SK-N-SH (cell line): ENCODE data around the gene ARHGAP10. TPM values are rescaled to one million over a fixed set of nuclear protein-coding genes. Genes with fewer than 3 reads are reported as not detected.

Experiments used
- CTCF ChIA-PET: fragments of 300-600, 350-600 bp; formaldehyde crosslinking; extraction: SDS; loops from one replicate; lab custom pipeline; 2021; lab: Yijun Ruan, JAX
- POLR2A ChIA-PET: fragments of 350-600 bp; sonication (Branson Sonifier 250); formaldehyde crosslinking; extraction: SDS; loops from one replicate; lab custom pipeline; 2020; ENCODE audit warnings: antibody characterized with exemption, inconsistent platforms; lab: Yijun Ruan, JAX
- DNase-seq: peaks from one replicate; pipeline ENCODE4 v3.0.0; 2012
- H2AFZ ChIP-seq: fragments of 200-600 bp; sonication (generic); 2 replicates; pipeline ENCODE4 v1.8.1; 2016; ENCODE audit warnings: antibody characterized with exemption, mild to moderate bottlenecking, low read depth
- H3F3A ChIP-seq: fragments of 200-600 bp; sonication (generic); replicated peaks from 2 replicates; pipeline ENCODE3; 2016; ENCODE audit warnings: antibody characterized with exemption, mild to moderate bottlenecking; ENCODE audit not compliant: insufficient read depth
- H3K27ac ChIP-seq, 2 experiments: fragments of 200-500 bp in 1 of 2; fragments of 200-600 bp in 1 of 2; sonication (Bioruptor generic) in 1 of 2; sonication (generic), shearing (Covaris generic) in 1 of 2; 2 replicates each; pipeline versions ENCODE4 v1.5.1 to v1.6.1; 2014 to 2016; ENCODE audit warnings: low read depth in 2 of 2, inconsistent platforms in 1 of 2, low read length in 1 of 2, mild to moderate bottlenecking in 1 of 2, mixed read lengths in 1 of 2
- H3K27me3 ChIP-seq: fragments of 200-600 bp; sonication (generic), shearing (Covaris generic); 2 replicates; pipeline ENCODE4 v1.6.1; 2016; ENCODE audit warnings: mixed run types; ENCODE audit not compliant: insufficient read depth
- H3K36me3 ChIP-seq, 2 experiments: fragments of 200-500 bp in 1 of 2; fragments of 200-600 bp in 1 of 2; sonication (Bioruptor generic) in 1 of 2; sonication (generic) in 1 of 2; replicated peaks in 1 of 2; 2 replicates each; pipeline versions ENCODE3 to v1.5.1; 2014 to 2016; ENCODE audit warnings: low read length in 1 of 2, mild to moderate bottlenecking in 1 of 2; ENCODE audit not compliant: insufficient read depth in 2 of 2, control insufficient read depth in 1 of 2
- H3K4me1 ChIP-seq, 2 experiments: fragments of 200-500 bp in 1 of 2; fragments of 200-600 bp in 1 of 2; sonication (Bioruptor generic) in 1 of 2; sonication (generic), shearing (Covaris generic) in 1 of 2; 2 replicates each; pipeline versions ENCODE4 v1.5.1 to v1.6.1; 2014 to 2016; ENCODE audit warnings: low read depth in 1 of 2, low read length in 1 of 2, mixed run types in 1 of 2; ENCODE audit not compliant: insufficient read depth in 2 of 2, control insufficient read depth in 1 of 2
- H3K4me2 ChIP-seq: fragments of 200-600 bp; sonication (generic), shearing (Covaris generic); 2 replicates; pipeline ENCODE4 v1.6.1; 2017; ENCODE audit warnings: mixed run types
- H3K4me3 ChIP-seq, 2 experiments: fragments of 200-500 bp in 1 of 2; fragments of 200-600 bp in 1 of 2; sonication (Bioruptor generic) in 1 of 2; sonication (generic), shearing (Covaris generic) in 1 of 2; 2 replicates each; pipeline versions ENCODE4 v1.5.1 to v1.8.1; 2014 to 2016; ENCODE audit warnings: low read depth in 2 of 2, inconsistent platforms in 1 of 2, low read length in 1 of 2, mild to moderate bottlenecking in 1 of 2, mixed read lengths in 1 of 2, moderate library complexity in 1 of 2
- H3K79me2 ChIP-seq: fragments of 200-600 bp; sonication (generic); 2 replicates; pipeline ENCODE4 v1.8.1; 2017; ENCODE audit warnings: mild to moderate bottlenecking; ENCODE audit not compliant: insufficient read depth
- H3K9ac ChIP-seq: fragments of 200-600 bp; sonication (generic); 2 replicates; pipeline ENCODE4 v1.6.1; 2017; ENCODE audit warnings: mixed run types
- H3K9me2 ChIP-seq: fragments of 200-600 bp; sonication (generic); 2 replicates; pipeline ENCODE4 v1.6.1; 2017; ENCODE audit warnings: mixed run types
- H3K9me3 ChIP-seq: fragments of 200-600 bp; sonication (generic); 2 replicates; pipeline ENCODE4 v1.6.1; 2017; ENCODE audit warnings: mixed run types, mild to moderate bottlenecking, moderate library complexity
- H4K20me1 ChIP-seq: fragments of 200-600 bp; sonication (generic); 2 replicates; pipeline ENCODE4 v1.6.1; 2017; ENCODE audit warnings: mild to moderate bottlenecking, mixed run types; ENCODE audit not compliant: insufficient read depth
- CHD2 ChIP-seq: fragments of 150-350 bp; IDR thresholded peaks from 2 replicates; pipeline ENCODE4 v1.6.1; 2018; ENCODE audit warnings: low read length; ENCODE audit not compliant: partially characterized antibody
- CTCF ChIP-seq: fragments of 200-600 bp; sonication (generic); IDR thresholded peaks from 2 replicates; pipeline ENCODE4 v1.6.1; 2017; ENCODE audit warnings: antibody characterized with exemption, mild to moderate bottlenecking, moderate library complexity
- ELF1 ChIP-seq: IDR thresholded peaks from 2 replicates; pipeline ENCODE4 v1.4.0; 2012
- EP300 ChIP-seq, 2 experiments: IDR thresholded peaks; 2 replicates each; pipeline versions ENCODE4 v1.4.0 to v1.6.1; 2012; ENCODE audit warnings: borderline replicate concordance in 1 of 2, low read depth in 1 of 2, low read length in 1 of 2
- GABPA ChIP-seq: IDR thresholded peaks from 2 replicates; pipeline ENCODE4 v1.4.0; 2012; ENCODE audit warnings: low read depth, mild to moderate bottlenecking
- JUND ChIP-seq: IDR thresholded peaks from 2 replicates; pipeline ENCODE4 v1.4.0; 2012
- MEF2A ChIP-seq: IDR thresholded peaks from 2 replicates; pipeline ENCODE4 v1.4.0; 2012; ENCODE audit warnings: low read depth, borderline replicate concordance
- MXI1 ChIP-seq: IDR thresholded peaks from 2 replicates; pipeline ENCODE4 v1.6.1; 2012; ENCODE audit warnings: mild to moderate bottlenecking, low read depth, low read length, improper control_type of control experiment
- NFIC ChIP-seq: IDR thresholded peaks from 2 replicates; pipeline ENCODE4 v1.4.0; 2012; ENCODE audit warnings: borderline replicate concordance
- PBX3 ChIP-seq: IDR thresholded peaks from 2 replicates; pipeline ENCODE4; 2012
- POLR2AphosphoS5 ChIP-seq: IDR thresholded peaks from 2 replicates; pipeline ENCODE4 v1.6.1; 2012; ENCODE audit warnings: low read depth, low read length
- RAD21 ChIP-seq: IDR thresholded peaks from 2 replicates; pipeline ENCODE4 v1.6.1; 2012; ENCODE audit warnings: mild to moderate bottlenecking, low read length
- RCOR1 ChIP-seq: fragments of 150-350 bp; IDR thresholded peaks from 2 replicates; pipeline ENCODE4 v1.6.1; 2017; ENCODE audit warnings: antibody characterized with exemption, low read length
- SIN3A ChIP-seq: IDR thresholded peaks from 2 replicates; pipeline ENCODE4 v1.6.1; 2012; ENCODE audit warnings: low read depth, mild to moderate bottlenecking, low read length, moderate library complexity, borderline replicate concordance
- USF1 ChIP-seq: IDR thresholded peaks from 2 replicates; pipeline ENCODE4 v1.4.0; 2012; ENCODE audit warnings: low read depth, borderline replicate concordance
- YY1 ChIP-seq: IDR thresholded peaks from 2 replicates; pipeline ENCODE4 v1.4.0; 2012; ENCODE audit warnings: low read depth, mild to moderate bottlenecking
- WGBS: methylation state at CpG from one replicate; pipeline ENCODE4 v1.1.6; 2017; ENCODE audit warnings: low lambda C conversion rate; 5-methylcytosine and 5-hydroxymethylcytosine counted together
- polyA plus RNA-seq, 3 experiments: library from polyadenylated mRNA; depleted of rRNA; stranded (reverse); fragments of >200 nt; gene quantifications; 2 replicates each; pipeline ENCODE4 v1.2.3, GENCODE V29; 2012

The ARHGAP10 gene
- polyA plus RNA-seq, 1 of the 3 experiments (the other 2 are of a cell fraction), result 15.1 TPM

- 0 out of 2 replicates have a peak overlapping the region, but pooled peaks have one; percentile 13 for H3K4me2 ChIP-seq
- no peak for DNase-seq
- H3K79me2 ChIP-seq, result peaks cover 17% of the 10 kb centered on the region
- no peaks in the 10 kb centered on the region for H3K9me3 ChIP-seq
- no peak overlapping the region for H3K4me3 ChIP-seq
- H3F3A ChIP-seq, result no peaks in the 10 kb centered on the region
- H3K27me3 ChIP-seq, result no peaks in the 10 kb centered on the region
- ChIA-PET POLR2A (no interaction called here), CTCF (interaction anchor here (1.5 to 2.1 kb wide), 3 partner anchors 27 to 45 kb away, joined by 4 to 5 read pairs (median 5); no protein-coding TSS in a partner anchor)
- H4K20me1 ChIP-seq, result no peaks in the 10 kb centered on the region
- H2AFZ ChIP-seq, result no peak overlapping the region
- H3K4me1 ChIP-seq, result peaks cover 0 to 32% of the 10 kb centered on the region in 2 experiments; a peak in 3 of 4 replicates
- H3K9me2 ChIP-seq, result no peaks in the 10 kb centered on the region
- H3K36me3 ChIP-seq, result peaks cover 0 to 8% of the 10 kb centered on the region in 2 experiments
- TF ChIP-seq NFIC (no peak), RAD21 (no peak), CHD2 (no peak), POLR2AphosphoS5 (no peak), YY1 (no peak), MXI1 (no peak), EP300 (IDR thresholded peaks at IDR 0.05; ENCODE audit: borderline replicate concordance in 1 of 2, low read depth in 1 of 2, low read length in 1 of 2) (no peak), PBX3 (no peak), ELF1 (no peak), USF1 (no peak), SIN3A (no peak), CTCF (no peak), JUND (no peak), MEF2A (no peak), GABPA (no peak), RCOR1 (no peak)
- WGBS, result 92% methylated on average over 2 of the region's 2 CpGs
- no peak overlapping the region for H3K9ac ChIP-seq
- peak overlapping the region in 1 of 2 experiments; percentile 66; a peak in 1 of 4 replicates for H3K27ac ChIP-seq
These were observed 89.7 kb downstream of the ARHGAP10 start for GRCh38 chr4:147821555-147821954.

- peaks cover 0 to 27% of the 10 kb centered on the region in 2 experiments; a peak in 3 of 4 replicates for H3K4me1 ChIP-seq
- H3K9me3 ChIP-seq, result no peaks in the 10 kb centered on the region
- CTCF ChIA-PET, result interaction anchor here (1.5 to 2.1 kb wide), 4 partner anchors 26 to 45 kb away, joined by 4 to 5 read pairs (median 5); no protein-coding TSS in a partner anchor
- no peaks in the 10 kb centered on the region for H3K27me3 ChIP-seq
- H3K4me3 ChIP-seq, result no peak overlapping the region
- peaks cover 17% of the 10 kb centered on the region for H3K79me2 ChIP-seq
- no peak for DNase-seq
- no peaks in the 10 kb centered on the region for H4K20me1 ChIP-seq
- POLR2A ChIA-PET, result no interaction called here
- no peak overlapping the region for H2AFZ ChIP-seq
- no peak overlapping the region for H3K4me2 ChIP-seq
- no peaks in the 10 kb centered on the region for H3F3A ChIP-seq
- no peak overlapping the region for H3K9ac ChIP-seq
- H3K9me2 ChIP-seq, result no peaks in the 10 kb centered on the region
- TF ChIP-seq EP300 (IDR thresholded peaks at IDR 0.05; ENCODE audit: borderline replicate concordance in 1 of 2, low read depth in 1 of 2, low read length in 1 of 2) (no peak), NFIC (peak; percentile 33; the same call in 1 of the 2 replicates)
- H3K36me3 ChIP-seq, result peaks cover 0 to 8% of the 10 kb centered on the region in 2 experiments
- peak overlapping the region in 1 of 2 experiments; percentile 11; a peak in 2 of 4 replicates for H3K27ac ChIP-seq
These were observed 90.2 kb downstream of the ARHGAP10 start for GRCh38 chr4:147822128-147822527.
